Measurements from ENCODE around the gene PAX4. TPM values are rescaled to one million over a fixed set of nuclear protein-coding genes. Genes with fewer than 3 reads are reported as not detected.

Gene PAX4
- total and polyA plus RNA-seq, 9 of the 15 experiments (the other 6 are each of a cell fraction or from before 2014, with no cell fraction given), result not detected

GRCh38 chr7:127585044-127585953 lies 32.6 kb downstream of the PAX4 start, which contains the start of gene GCC1 (continued):
- TF ChIP-seq MLLT1 (IDR thresholded peaks at IDR 0.05), result peak in 1 of 2 experiments; percentile 94; a peak in 2 of 4 replicates
- TF ChIP-seq CEBPG (CRISPR knock-in tag; IDR thresholded peaks at IDR 0.05), result peak; percentile 65; the same call in 1 of the 2 replicates
- peak in 1 of 2 experiments; percentile 11; a peak in 1 of 4 replicates for TF ChIP-seq CEBPG (tag; conservative IDR thresholded peaks at IDR 0.05 in 1 of 2, IDR thresholded peaks at IDR 0.05 in 1 of 2)
- peak in 1 of 2 experiments; percentile 96; a peak in 2 of 4 replicates for TF ChIP-seq HDAC1 (IDR thresholded peaks at IDR 0.05)
- TF ChIP-seq ZNF778 (CRISPR knock-in tag; IDR thresholded peaks at IDR 0.05), result no peak
- TF ChIP-seq KLF16 (IDR thresholded peaks at IDR 0.05), result no peak
- TF ChIP-seq SMC3 (conservative IDR thresholded peaks at IDR 0.05; ENCODE audit: insufficient read depth, low read depth, low read length), result 0 out of 2 replicates have a peak, but pooled peaks have one; percentile 3
- peak; percentile 92 for TF ChIP-seq E2F8 (IDR thresholded peaks at IDR 0.05; ENCODE audit: low read depth, partially characterized antibody)
- no peak for TF ChIP-seq SIRT6 (IDR thresholded peaks at IDR 0.05; ENCODE audit: low read depth, low read length)
- no peak for TF ChIP-seq GTF2F1 (IDR thresholded peaks at IDR 0.05; ENCODE audit: low read depth, low read length)
- peak; percentile 92 for TF ChIP-seq ZFX (CRISPR knock-in tag; IDR thresholded peaks at IDR 0.05)
- TF ChIP-seq IRF9 (tag; IDR thresholded peaks at IDR 0.05), result no peak
- peak; percentile 92 for TF ChIP-seq FUS (optimal IDR thresholded peaks at IDR 0.05; ENCODE audit: low read depth, low read length)
- TF ChIP-seq MCM3 (IDR thresholded peaks at IDR 0.05), result no peak
- TF ChIP-seq PTRF (tag; IDR thresholded peaks at IDR 0.05), result no peak
- TF ChIP-seq CSDE1 (IDR thresholded peaks at IDR 0.05), result no peak
- TF ChIP-seq ZNF699 (CRISPR knock-in tag; IDR thresholded peaks at IDR 0.05; ENCODE audit: insufficient replicate concordance), result no peak
- TF ChIP-seq ID3 (CRISPR knock-in tag; IDR thresholded peaks at IDR 0.05), result no peak
- TF ChIP-seq ID3 (tag; IDR thresholded peaks at IDR 0.05), result peak; percentile 83; the same call in 1 of the 2 replicates
- peak; percentile 76 for TF ChIP-seq MECOM (CRISPR knock-in tag; IDR thresholded peaks at IDR 0.05)
- TF ChIP-seq PTTG1 (tag; IDR thresholded peaks at IDR 0.05; ENCODE audit: low read depth), result no peak
- peak; percentile 97 for TF ChIP-seq MTA1 (IDR thresholded peaks at IDR 0.05; ENCODE audit: borderline replicate concordance)
- 0 out of 2 replicates have a peak, but pooled peaks have one; percentile 29 for TF ChIP-seq RFX5 (IDR thresholded peaks at IDR 0.05; ENCODE audit: low read depth, low read length)
- no peak for TF ChIP-seq ZNF586 (CRISPR knock-in tag; conservative IDR thresholded peaks at IDR 0.05)

Measured in K562 (cell line).